ENCODE data around the gene BLCAP.

Gene BLCAP

GRCh38 chr20:37529214-37529967 is 1.7 kb upstream of the BLCAP start:
- Histone ChIP-seq H3K27me3 (ENCODE audit: control insufficient read depth, insufficient read depth, low read length) (no peaks in the 10 kb centered on the region), H3K4me3 (ENCODE audit: low read depth, low read length) (0 out of 2 replicates have a peak overlapping the region, but pooled peaks have one; percentile 89), H3K9me3 (ENCODE audit: control insufficient read depth, insufficient read depth, low read length) (no peaks in the 10 kb centered on the region), H3K9ac (ENCODE audit: low read depth, low read length) (no peak overlapping the region), H3K4me1 (ENCODE audit: control insufficient read depth, insufficient read depth, low read length) (peaks cover 26% of the 10 kb centered on the region), H3K27ac (ENCODE audit: low read depth, low read length) (no peak overlapping the region), H3K36me3 (ENCODE audit: control insufficient read depth, insufficient read depth, low read length) (0 out of 2 replicates have a peak, but pooled peaks cover 6% of the 10 kb centered on the region)

DNA sequence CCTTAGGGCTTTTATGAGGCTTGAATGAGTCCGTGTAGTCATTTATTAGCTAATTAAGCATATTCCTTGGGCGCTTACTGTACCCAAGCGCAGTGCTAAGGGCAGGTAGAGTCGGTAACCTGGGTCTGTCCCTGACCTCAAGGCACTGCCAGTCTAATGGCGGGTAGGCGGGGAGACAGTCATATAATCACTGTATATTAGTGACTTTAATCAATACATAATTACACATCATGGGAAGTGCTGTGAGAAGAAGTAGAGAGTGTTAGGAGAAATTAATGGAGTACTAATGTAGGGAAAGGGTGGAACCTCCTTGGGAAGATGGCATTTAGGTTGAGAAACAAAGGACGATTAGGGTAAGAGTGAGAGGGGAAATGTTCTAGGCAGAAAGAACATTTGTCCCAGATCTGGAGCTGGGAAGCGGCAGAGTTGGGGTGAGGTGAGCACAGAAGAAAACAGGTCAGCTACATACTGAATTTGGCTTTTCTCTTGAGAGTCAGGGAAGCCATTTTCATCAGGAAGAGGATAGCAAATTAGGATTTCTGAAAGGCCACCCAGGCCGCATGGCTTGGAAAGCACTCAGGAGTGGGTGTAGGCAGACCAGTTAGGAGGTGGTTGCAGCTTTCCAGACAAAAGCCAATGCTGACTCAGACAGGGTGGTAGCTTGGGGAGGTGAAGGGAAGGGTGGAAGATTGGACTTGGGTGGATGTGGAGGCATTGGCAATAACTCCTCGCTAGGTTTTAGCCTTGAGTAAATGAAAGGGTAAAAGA is 954 bp upstream of the BLCAP start:
- Histone ChIP-seq H3K9ac (ENCODE audit: low read depth, low read length) (peak overlapping the region; percentile 94), H3K4me1 (ENCODE audit: control insufficient read depth, insufficient read depth, low read length) (peaks cover 32% of the 10 kb centered on the region), H3K9me3 (ENCODE audit: control insufficient read depth, insufficient read depth, low read length) (no peaks in the 10 kb centered on the region), H3K36me3 (ENCODE audit: control insufficient read depth, insufficient read depth, low read length) (0 out of 2 replicates have a peak, but pooled peaks cover 6% of the 10 kb centered on the region), H3K27ac (ENCODE audit: low read depth, low read length) (peak overlapping the region; percentile 98), H3K4me3 (ENCODE audit: low read depth, low read length) (peak overlapping the region; percentile 89), H3K27me3 (ENCODE audit: control insufficient read depth, insufficient read depth, low read length) (no peaks in the 10 kb centered on the region)

DNA sequence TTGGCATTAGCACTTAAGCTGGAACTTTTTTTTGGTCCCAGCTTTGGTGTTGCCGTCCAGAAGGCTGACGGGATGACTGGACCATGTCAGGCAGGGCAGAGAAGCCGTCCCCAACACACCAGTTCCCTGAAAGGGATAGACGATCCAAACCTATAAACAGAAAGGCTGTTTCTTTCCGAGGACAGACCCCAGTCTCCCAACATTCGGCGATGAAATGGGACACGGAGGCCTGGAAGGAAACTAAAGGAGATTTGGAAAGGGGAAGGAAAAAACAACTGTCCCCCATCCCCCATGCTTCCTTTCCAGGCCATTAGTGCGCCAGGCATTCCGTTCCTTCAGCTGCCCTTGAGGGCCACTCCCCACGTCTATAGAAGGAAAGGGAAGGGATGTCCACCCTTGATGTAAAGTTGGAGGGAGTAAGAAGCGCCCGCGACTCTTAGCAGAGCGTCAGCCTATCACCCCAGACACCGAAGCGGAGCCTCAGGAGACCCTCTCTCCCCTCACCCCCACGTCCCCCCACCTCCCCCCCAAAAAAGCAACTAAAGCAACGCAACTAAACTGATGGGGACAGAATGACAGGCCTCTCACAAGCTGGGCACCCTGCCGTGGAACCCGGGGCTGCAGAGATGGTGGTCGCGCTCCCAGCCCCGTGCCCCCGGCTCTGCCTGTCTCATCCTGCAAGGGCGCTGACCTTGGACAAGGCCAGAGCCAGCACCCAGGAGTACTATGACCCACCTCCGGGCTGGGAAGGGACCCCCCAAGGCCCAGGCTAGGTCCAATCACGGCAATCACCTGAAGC is 638 bp downstream of the BLCAP start:
- H3K9ac ChIP-seq (ENCODE audit: low read depth, low read length): peak overlapping the region; percentile 94
- peak overlapping the region; percentile 98 for H3K27ac ChIP-seq (ENCODE audit: low read depth, low read length)

GRCh38 chr20:37526238-37526838 is 1.3 kb downstream of the BLCAP start:
- Histone ChIP-seq H3K4me3 (ENCODE audit: low read depth, low read length) (peak overlapping the region; percentile 89), H3K27me3 (ENCODE audit: control insufficient read depth, insufficient read depth, low read length) (no peaks in the 10 kb centered on the region), H3K4me1 (ENCODE audit: control insufficient read depth, insufficient read depth, low read length) (peaks cover 45% of the 10 kb centered on the region), H3K9ac (ENCODE audit: low read depth, low read length) (peak overlapping the region; percentile 60), H3K9me3 (ENCODE audit: control insufficient read depth, insufficient read depth, low read length) (no peaks in the 10 kb centered on the region), H3K36me3 (ENCODE audit: control insufficient read depth, insufficient read depth, low read length) (0 out of 2 replicates have a peak, but pooled peaks cover 6% of the 10 kb centered on the region), H3K27ac (ENCODE audit: low read depth, low read length) (peak overlapping the region; percentile 98)

More for the DNA sequence above, 638 bp downstream of the BLCAP start:
- Histone ChIP-seq H3K4me1 (ENCODE audit: control insufficient read depth, insufficient read depth, low read length) (peaks cover 41% of the 10 kb centered on the region), H3K27me3 (ENCODE audit: control insufficient read depth, insufficient read depth, low read length) (no peaks in the 10 kb centered on the region), H3K4me3 (ENCODE audit: low read depth, low read length) (peak overlapping the region; percentile 89), H3K36me3 (ENCODE audit: control insufficient read depth, insufficient read depth, low read length) (0 out of 2 replicates have a peak, but pooled peaks cover 6% of the 10 kb centered on the region), H3K9me3 (ENCODE audit: control insufficient read depth, insufficient read depth, low read length) (no peaks in the 10 kb centered on the region)

DNA sequence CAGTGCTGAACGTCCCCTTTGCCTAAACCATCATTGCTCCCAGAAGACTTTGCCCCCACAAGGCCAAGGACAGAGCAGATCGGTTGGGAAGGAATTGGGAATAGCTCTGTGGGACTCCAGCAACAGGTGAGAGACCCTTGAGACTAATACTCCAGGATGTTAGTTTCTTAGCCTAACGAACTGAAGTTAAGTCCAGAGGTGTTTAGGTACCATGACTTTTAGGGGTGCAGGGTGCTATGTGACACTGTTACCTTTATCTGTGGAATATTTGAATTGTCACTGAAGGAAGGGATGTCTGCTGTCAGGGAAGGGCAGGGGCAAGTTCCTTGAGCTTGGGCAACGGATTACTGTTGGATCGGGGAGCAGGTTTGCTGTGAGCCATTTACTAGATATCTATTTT is 1.9 kb downstream of the BLCAP start:
- peaks cover 45% of the 10 kb centered on the region for H3K4me1 ChIP-seq (ENCODE audit: control insufficient read depth, insufficient read depth, low read length)
- 0 out of 2 replicates have a peak, but pooled peaks cover 6% of the 10 kb centered on the region for H3K36me3 ChIP-seq (ENCODE audit: control insufficient read depth, insufficient read depth, low read length)
- H3K9me3 ChIP-seq (ENCODE audit: control insufficient read depth, insufficient read depth, low read length): no peaks in the 10 kb centered on the region
- peak overlapping the region; percentile 89 for H3K4me3 ChIP-seq (ENCODE audit: low read depth, low read length)
- no peaks in the 10 kb centered on the region for H3K27me3 ChIP-seq (ENCODE audit: control insufficient read depth, insufficient read depth, low read length)
- H3K27ac ChIP-seq (ENCODE audit: low read depth, low read length): peak overlapping the region; percentile 98
- no peak overlapping the region for H3K9ac ChIP-seq (ENCODE audit: low read depth, low read length)

DNA sequence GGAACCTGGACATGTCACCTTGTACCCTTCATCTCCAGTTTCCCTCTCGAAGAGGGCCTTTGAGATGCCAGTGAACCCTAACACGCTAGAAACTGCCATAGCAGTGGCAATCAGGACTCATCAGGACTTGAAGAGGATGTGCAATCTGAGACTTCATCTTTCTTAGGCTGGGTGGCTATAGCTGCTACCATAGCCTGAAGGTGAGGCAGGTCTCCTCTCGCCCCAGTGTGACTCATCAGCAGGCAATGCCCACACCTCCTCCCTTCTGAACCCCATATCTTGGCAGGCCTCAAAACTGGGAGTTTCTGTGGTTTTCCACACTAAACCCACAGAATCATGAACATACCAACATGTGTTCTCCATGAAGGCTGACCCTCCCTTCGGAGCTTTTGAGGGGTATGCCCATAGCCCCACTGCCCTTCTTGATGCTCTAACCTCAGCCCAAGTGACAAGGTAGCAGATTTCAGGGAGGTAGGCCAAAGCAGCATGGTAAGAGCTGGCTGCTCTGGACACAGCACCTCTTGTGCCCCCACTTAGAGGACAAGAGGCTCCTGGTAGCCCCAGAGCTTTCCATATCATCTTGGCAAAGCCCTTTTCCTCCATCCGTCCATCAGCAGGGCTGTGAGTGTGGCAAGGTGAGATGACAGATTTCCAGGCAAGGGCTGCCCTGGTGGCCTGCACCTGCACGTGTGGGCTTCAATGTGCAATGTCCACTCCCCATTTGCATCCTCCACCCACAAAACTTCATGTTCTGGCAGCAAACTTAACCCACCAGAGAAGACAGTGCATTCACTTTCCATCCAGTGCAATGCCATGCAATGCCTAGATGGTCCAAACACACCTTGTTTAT is 2.6 kb downstream of the BLCAP start:
- no peaks in the 10 kb centered on the region for H3K27me3 ChIP-seq (ENCODE audit: control insufficient read depth, insufficient read depth, low read length)
- H3K4me3 ChIP-seq (ENCODE audit: low read depth, low read length): 0 out of 2 replicates have a peak overlapping the region, but pooled peaks have one; percentile 89
- H3K9ac ChIP-seq (ENCODE audit: low read depth, low read length): no peak overlapping the region
- no peaks in the 10 kb centered on the region for H3K9me3 ChIP-seq (ENCODE audit: control insufficient read depth, insufficient read depth, low read length)
- peak overlapping the region; percentile 98 for H3K27ac ChIP-seq (ENCODE audit: low read depth, low read length)
- peaks cover 45% of the 10 kb centered on the region for H3K4me1 ChIP-seq (ENCODE audit: control insufficient read depth, insufficient read depth, low read length)
- 0 out of 2 replicates have a peak, but pooled peaks cover 6% of the 10 kb centered on the region for H3K36me3 ChIP-seq (ENCODE audit: control insufficient read depth, insufficient read depth, low read length)

GRCh38 chr20:37523911-37524700 is 3.6 kb downstream of the BLCAP start:
- Histone ChIP-seq H3K27ac (ENCODE audit: low read depth, low read length) (no peak overlapping the region), H3K27me3 (ENCODE audit: control insufficient read depth, insufficient read depth, low read length) (no peaks in the 10 kb centered on the region), H3K4me1 (ENCODE audit: control insufficient read depth, insufficient read depth, low read length) (peaks cover 52% of the 10 kb centered on the region), H3K9me3 (ENCODE audit: control insufficient read depth, insufficient read depth, low read length) (no peaks in the 10 kb centered on the region), H3K36me3 (ENCODE audit: control insufficient read depth, insufficient read depth, low read length) (0 out of 2 replicates have a peak, but pooled peaks cover 6% of the 10 kb centered on the region), H3K9ac (ENCODE audit: low read depth, low read length) (no peak overlapping the region), H3K4me3 (ENCODE audit: low read depth, low read length) (no peak overlapping the region)

- Histone ChIP-seq H3K9me3 (ENCODE audit: control insufficient read depth, insufficient read depth, low read length) (no peaks in the 10 kb centered on the region), H3K9ac (ENCODE audit: low read depth, low read length) (no peak overlapping the region), H3K36me3 (ENCODE audit: control insufficient read depth, insufficient read depth, low read length) (peaks cover 15% of the 10 kb centered on the region), H3K27ac (ENCODE audit: low read depth, low read length) (no peak overlapping the region), H3K4me3 (ENCODE audit: low read depth, low read length) (no peak overlapping the region), H3K27me3 (ENCODE audit: control insufficient read depth, insufficient read depth, low read length) (no peaks in the 10 kb centered on the region), H3K4me1 (ENCODE audit: control insufficient read depth, insufficient read depth, low read length) (peaks cover 45% of the 10 kb centered on the region)
Measured at GRCh38 chr20:37523012-37523391, 4.7 kb downstream of the BLCAP start.

GRCh38 chr20:37522260-37523011 is 5.2 kb downstream of the BLCAP start:
- Histone ChIP-seq H3K27me3 (ENCODE audit: control insufficient read depth, insufficient read depth, low read length) (no peaks in the 10 kb centered on the region), H3K27ac (ENCODE audit: low read depth, low read length) (no peak overlapping the region), H3K36me3 (ENCODE audit: control insufficient read depth, insufficient read depth, low read length) (peaks cover 21% of the 10 kb centered on the region), H3K4me1 (ENCODE audit: control insufficient read depth, insufficient read depth, low read length) (peaks cover 51% of the 10 kb centered on the region), H3K4me3 (ENCODE audit: low read depth, low read length) (peak overlapping the region; percentile 66), H3K9ac (ENCODE audit: low read depth, low read length) (no peak overlapping the region), H3K9me3 (ENCODE audit: control insufficient read depth, insufficient read depth, low read length) (no peaks in the 10 kb centered on the region)

All from HUES48 (cell line).